Lung (tissue), 12 donors: ENCODE measurements around the gene KCNJ6. TPM values are rescaled to one million over a fixed set of nuclear protein-coding genes. Genes with fewer than 3 reads are reported as not detected.

Experiments
- ATAC-seq: fragments of 200-7000 bp; cut with Tn5 transposase; one replicate; pipeline ENCODE4 v1.9.1; 2020; ENCODE audit warnings: moderate number of reproducible peaks; ENCODE audit not compliant: insufficient read depth, low FRiP score
- DNase-seq, 3 donors: peaks; one replicate each; pipeline ENCODE4 v3.0.0-alpha.2; 2013 to 2017
- H3K27ac ChIP-seq, 2 donors: one replicate each; pipeline ENCODE4 v1.5.1; 2013; ENCODE audit warnings: mild to moderate bottlenecking in 2 of 2, moderate library complexity in 2 of 2, control low read depth in 1 of 2, inconsistent platforms in 1 of 2, low read depth in 1 of 2, low read length in 1 of 2
- H3K27me3 ChIP-seq, 3 donors: one replicate each; pipeline ENCODE4 v1.5.1; 2013; ENCODE audit warnings: low read length in 2 of 3; ENCODE audit not compliant: control insufficient read depth in 3 of 3, insufficient read depth in 3 of 3
- H3K36me3 ChIP-seq, 4 donors: one replicate each; pipeline ENCODE4 v1.5.1; 2013; ENCODE audit warnings: low read length in 4 of 4, mild to moderate bottlenecking in 1 of 4, moderate library complexity in 1 of 4; ENCODE audit not compliant: control insufficient read depth in 4 of 4, insufficient read depth in 4 of 4
- H3K4me1 ChIP-seq, 5 donors: one replicate each; pipeline ENCODE4 v1.5.1; 2013; ENCODE audit warnings: low read length in 5 of 5, mild to moderate bottlenecking in 2 of 5, moderate library complexity in 1 of 5; ENCODE audit not compliant: control insufficient read depth in 5 of 5, insufficient read depth in 5 of 5
- H3K4me3 ChIP-seq: one replicate; pipeline ENCODE4 v1.5.1; 2013; ENCODE audit warnings: mild to moderate bottlenecking, control low read depth, moderate library complexity
- H3K9ac ChIP-seq, 2 donors: one replicate each; pipeline ENCODE4 v1.5.1; 2013; ENCODE audit warnings: low read length in 2 of 2, control low read depth in 1 of 2; ENCODE audit not compliant: insufficient read depth in 1 of 2
- H3K9me3 ChIP-seq, 4 donors: one replicate each; pipeline ENCODE4 v1.5.1; 2013; ENCODE audit warnings: low read length in 3 of 4, mild to moderate bottlenecking in 1 of 4, moderate library complexity in 1 of 4; ENCODE audit not compliant: control insufficient read depth in 4 of 4, insufficient read depth in 3 of 4
- CTCF ChIP-seq: IDR thresholded peaks from 2 replicates; pipeline ENCODE4 v1.5.1; 2012; ENCODE audit warnings: mild to moderate bottlenecking; ENCODE audit errors: control extremely low read depth, extremely low read depth
- WGBS, 2 donors: extraction: QIAGEN DNeasy Blood & Tissue Kit; methylation state at CpG; one replicate each; pipeline ENCODE4 v1.1.7; 2013; 5-methylcytosine and 5-hydroxymethylcytosine counted together
- polyA plus RNA-seq, 2 donors: library from polyadenylated mRNA; stranded (reverse); fragments of 200-250 nt; gene quantifications; one replicate each; pipeline ENCODE4 v1.2.1, GENCODE V29; 2013
- total RNA-seq, 2 donors: library from RNA; depleted of rRNA in 1 of 2; stranded (reverse); fragments of >200 nt in 1 of 2; gene quantifications; one replicate each; pipeline ENCODE4 v1.2.1, GENCODE V29; 2014 to 2021
- donor health status: control.
- donor health status: control.
- donor health status: Bipolar disorder and iron deficiency.
- donor health status: healthy.
- donor health status: DM: yes; HTN: yes; CAD: no.

The KCNJ6 gene
- total and polyA plus RNA-seq, 4 donors: 0.01 to 0.31 (median 0.03) TPM

- Histone ChIP-seq H3K9ac (no peak overlapping the region), H3K4me3 (no peak overlapping the region), H3K27ac (no peak overlapping the region), H3K27me3 (peaks cover 0 to 11% (median 0%) of the 10 kb centered on the region in 3 donors), H3K4me1 (no peaks in the 10 kb centered on the region), H3K36me3 (no peaks in the 10 kb centered on the region), H3K9me3 (no peaks in the 10 kb centered on the region)
- ATAC-seq (no peak), DNase-seq (no peak)
- no peak for TF ChIP-seq CTCF
- 69 to 81% methylated on average over 4 of the region's 4 CpGs for WGBS, 2 donors
Observed at GRCh38 chr21:37907076-37907475, 9.2 kb downstream of the KCNJ6 start.

- Histone ChIP-seq H3K36me3 (no peaks in the 10 kb centered on the region), H3K9me3 (no peaks in the 10 kb centered on the region), H3K4me1 (no peaks in the 10 kb centered on the region), H3K27ac (no peak overlapping the region), H3K27me3 (peaks cover 0 to 8% (median 0%) of the 10 kb centered on the region in 3 donors), H3K4me3 (no peak overlapping the region), H3K9ac (no peak overlapping the region)
- DNase-seq: no peak
- ATAC-seq: no peak
- 91 to 93% methylated on average over 5 of the region's 5 CpGs for WGBS, 2 donors
- no peak for TF ChIP-seq CTCF
Observed at GRCh38 chr21:37905291-37905690, 11.0 kb downstream of the KCNJ6 start.

GRCh38 chr21:37904856-37905255 lies 11.4 kb downstream of the KCNJ6 start:
- WGBS, 2 donors: 75 to 88% methylated on average over 4 of the region's 4 CpGs
- no peak for TF ChIP-seq CTCF
- ATAC-seq: no peak

GRCh38 chr21:37903396-37903795 lies 12.9 kb downstream of the KCNJ6 start:
- TF ChIP-seq CTCF: no peak
- DNase-seq: no peak
- Histone ChIP-seq H3K36me3 (no peaks in the 10 kb centered on the region), H3K27me3 (peaks cover 0 to 5% (median 0%) of the 10 kb centered on the region in 3 donors), H3K27ac (no peak overlapping the region), H3K9ac (no peak overlapping the region), H3K9me3 (no peaks in the 10 kb centered on the region), H3K4me3 (no peak overlapping the region), H3K4me1 (no peaks in the 10 kb centered on the region)
- ATAC-seq: no peak
- 84 to 92% methylated on average over 2 of the region's 2 CpGs for WGBS, 2 donors

More at GRCh38 chr21:37904856-37905255, 11.4 kb downstream of the KCNJ6 start:
- no peaks in the 10 kb centered on the region for H3K4me1 ChIP-seq
- peaks cover 0 to 5% (median 0%) of the 10 kb centered on the region in 3 donors for H3K27me3 ChIP-seq
- DNase-seq: no peak
- H3K4me3 ChIP-seq: no peak overlapping the region
- H3K36me3 ChIP-seq: no peaks in the 10 kb centered on the region
- H3K9ac ChIP-seq: no peak overlapping the region
- no peak overlapping the region for H3K27ac ChIP-seq
- no peaks in the 10 kb centered on the region for H3K9me3 ChIP-seq
